NT2/D1 (cell line): ENCODE data around the gene OPALIN.

Source experiments
- SUZ12 ChIP-seq: IDR thresholded peaks from 2 replicates; pipeline ENCODE4 v1.6.1; 2011; ENCODE audit not compliant: insufficient read length, insufficient read depth; ENCODE audit errors: extremely low read depth
- YY1 ChIP-seq: IDR thresholded peaks from 2 replicates; pipeline ENCODE4 v1.6.1; 2011; ENCODE audit not compliant: insufficient read length, insufficient read depth
- ZNF274 ChIP-seq: IDR thresholded peaks from 2 replicates; pipeline ENCODE4 v1.6.1; 2011; ENCODE audit warnings: mild to moderate bottlenecking, low read depth, low read length

DNA sequence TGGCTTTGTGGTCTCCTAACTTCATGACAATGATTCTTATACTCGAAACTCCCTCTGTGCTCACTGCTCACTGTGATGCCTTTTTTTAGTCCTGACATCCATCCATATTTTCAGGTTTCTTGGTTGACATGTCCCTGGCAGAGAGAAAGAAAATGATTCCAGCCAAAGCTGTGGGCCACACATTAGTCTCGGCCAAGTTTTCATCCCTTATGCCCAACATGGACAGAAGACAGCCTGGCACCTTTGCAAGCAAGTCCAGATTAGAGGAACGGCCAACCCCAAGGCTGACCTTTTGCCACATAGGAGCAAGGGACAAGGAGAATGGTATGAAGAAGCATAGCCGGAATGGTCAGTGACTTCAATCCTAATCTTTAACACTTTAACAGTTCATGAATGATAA lies 8.7 kb upstream of the OPALIN start:
- TF ChIP-seq ZNF274 (no peak), YY1 (no peak), SUZ12 (no peak)
